Mesothelial cell of epicardium (in vitro differentiated cells): ENCODE results near the gene BBS4. TPM values are rescaled to one million over a fixed set of nuclear protein-coding genes. Genes with fewer than 3 reads are reported as not detected.

Source experiments
- DNase-seq, 2 experiments: peaks; one replicate each; pipeline ENCODE4 v3.0.0; 2021; ENCODE audit warnings: low spot score in 2 of 2; ENCODE audit not compliant: unreplicated experiment in 2 of 2
- H3K27ac Mint-ChIP-seq: 2 replicates; pipeline ENCODE4 v1.8.0; 2021; ENCODE audit warnings: mixed read lengths
- H3K27me3 Mint-ChIP-seq: 2 replicates; pipeline ENCODE4 v1.8.0; 2021; ENCODE audit warnings: low read depth, mixed read lengths
- H3K36me3 Mint-ChIP-seq: 2 replicates; pipeline ENCODE4 v1.8.0; 2021; ENCODE audit warnings: mixed read lengths
- H3K4me1 Mint-ChIP-seq: 2 replicates; pipeline ENCODE4 v1.8.0; 2021; ENCODE audit warnings: mixed read lengths
- H3K4me3 Mint-ChIP-seq: 2 replicates; pipeline ENCODE4 v1.8.0; 2021; ENCODE audit warnings: mild to moderate bottlenecking, moderate library complexity, mixed read lengths
- H3K9me3 Mint-ChIP-seq: 2 replicates; pipeline ENCODE4 v1.8.0; 2021; ENCODE audit warnings: mixed read lengths
- CTCF ChIP-seq: fragments of 200-600 bp; sonication (generic); IDR thresholded peaks from one replicate; pipeline ENCODE4 v1.5.0; 2021; ENCODE audit warnings: antibody characterized with exemption; ENCODE audit not compliant: unreplicated experiment
- total RNA-seq: library from RNA; stranded (reverse); gene quantifications from 3 replicates; pipeline ENCODE4 v1.2.1, GENCODE V29; 2021

Gene BBS4
- total RNA-seq, 1 donor from 2014 or later: 33.5 TPM

GRCh38 chr15:72737723-72738122 lies 51.7 kb downstream of the BBS4 start:
- peaks cover 62% of the 10 kb centered on the region for H3K36me3 Mint-ChIP-seq
- no peak overlapping the region for H3K27ac Mint-ChIP-seq
- no peaks in the 10 kb centered on the region for H3K27me3 Mint-ChIP-seq
- H3K9me3 Mint-ChIP-seq: peaks cover 13% of the 10 kb centered on the region
- DNase-seq: no peak
- H3K4me3 Mint-ChIP-seq: no peak overlapping the region
- no peak for TF ChIP-seq CTCF
- no peaks in the 10 kb centered on the region for H3K4me1 Mint-ChIP-seq

GRCh38 chr15:72740219-72740618 lies 54.2 kb downstream of the BBS4 start:
- Mint-ChIP-seq H3K27ac (no peak overlapping the region), H3K9me3 (peaks cover 13% of the 10 kb centered on the region), H3K4me1 (no peaks in the 10 kb centered on the region), H3K36me3 (peaks cover 57% of the 10 kb centered on the region), H3K27me3 (no peaks in the 10 kb centered on the region), H3K4me3 (no peak overlapping the region)
- no peak for TF ChIP-seq CTCF
- no peak for DNase-seq

GRCh38 chr15:72749700-72750099 lies 63.7 kb downstream of the BBS4 start:
- H3K27ac Mint-ChIP-seq: no peak overlapping the region
- no peak for TF ChIP-seq CTCF
- DNase-seq: no peak
- H3K27me3 Mint-ChIP-seq: no peaks in the 10 kb centered on the region
- H3K36me3 Mint-ChIP-seq: peaks cover 28% of the 10 kb centered on the region
- no peaks in the 10 kb centered on the region for H3K4me1 Mint-ChIP-seq
- no peak overlapping the region for H3K4me3 Mint-ChIP-seq
- peaks cover 20% of the 10 kb centered on the region for H3K9me3 Mint-ChIP-seq

- no peaks in the 10 kb centered on the region for H3K4me1 Mint-ChIP-seq
- no peak for TF ChIP-seq CTCF
- H3K27ac Mint-ChIP-seq: no peak overlapping the region
- no peak for DNase-seq
- no peaks in the 10 kb centered on the region for H3K27me3 Mint-ChIP-seq
- H3K9me3 Mint-ChIP-seq: peaks cover 10% of the 10 kb centered on the region
- H3K36me3 Mint-ChIP-seq: peaks cover 34% of the 10 kb centered on the region
- no peak overlapping the region for H3K4me3 Mint-ChIP-seq
Observed at GRCh38 chr15:72751751-72752455, 65.9 kb downstream of the BBS4 start.

GRCh38 chr15:72754096-72754495 lies 68.1 kb downstream of the BBS4 start:
- H3K27ac Mint-ChIP-seq: no peak overlapping the region
- no peaks in the 10 kb centered on the region for H3K4me1 Mint-ChIP-seq
- no peak for TF ChIP-seq CTCF
- no peak for DNase-seq
- H3K36me3 Mint-ChIP-seq: peaks cover 31% of the 10 kb centered on the region
- H3K9me3 Mint-ChIP-seq: no peaks in the 10 kb centered on the region
- no peaks in the 10 kb centered on the region for H3K27me3 Mint-ChIP-seq
- no peak overlapping the region for H3K4me3 Mint-ChIP-seq

- H3K27me3 Mint-ChIP-seq: no peaks in the 10 kb centered on the region
- no peak for TF ChIP-seq CTCF
Observed at GRCh38 chr15:72758182-72758581, 72.2 kb downstream of the BBS4 start.

More at GRCh38 chr15:72758182-72758581, 72.2 kb downstream of the BBS4 start:
- no peak overlapping the region for H3K27ac Mint-ChIP-seq
- DNase-seq: no peak
- H3K36me3 Mint-ChIP-seq: peaks cover 29% of the 10 kb centered on the region
- H3K4me3 Mint-ChIP-seq: no peak overlapping the region
- H3K4me1 Mint-ChIP-seq: no peaks in the 10 kb centered on the region
- H3K9me3 Mint-ChIP-seq: no peaks in the 10 kb centered on the region
